Liver (tissue), 9 donors: ENCODE measurements around the gene SOX5. TPM values are rescaled to one million over a fixed set of nuclear protein-coding genes. Genes with fewer than 3 reads are reported as not detected.

Experiments used
- DNase-seq: peaks from one replicate; pipeline ENCODE4 v3.0.0-alpha.2; 2017; ENCODE audit warnings: low spot score
- H3K27ac ChIP-seq, 2 donors: one replicate each; pipeline ENCODE4 v1.7.0; 2013; ENCODE audit warnings: inconsistent platforms in 2 of 2, low read length in 2 of 2, control low read depth in 1 of 2, low read depth in 1 of 2, mild to moderate bottlenecking in 1 of 2
- H3K27me3 ChIP-seq, 4 donors: one replicate each; pipeline versions ENCODE4 v1.6.1 to v1.7.0; 2013; ENCODE audit warnings: low read length in 3 of 4, inconsistent platforms in 1 of 4, mild to moderate bottlenecking in 1 of 4, moderate library complexity in 1 of 4; ENCODE audit not compliant: control insufficient read depth in 4 of 4, insufficient read depth in 4 of 4
- H3K36me3 ChIP-seq, 4 donors: one replicate each; pipeline versions ENCODE4 v1.6.1 to v1.7.0; 2013; ENCODE audit warnings: low read length in 3 of 4, mild to moderate bottlenecking in 3 of 4, low read depth in 1 of 4, moderate library complexity in 1 of 4; ENCODE audit not compliant: control insufficient read depth in 4 of 4, insufficient read depth in 3 of 4
- H3K4me1 ChIP-seq, 4 donors: one replicate each; pipeline versions ENCODE4 v1.6.1 to v1.7.0; 2013; ENCODE audit warnings: low read length in 3 of 4, mild to moderate bottlenecking in 3 of 4, moderate library complexity in 1 of 4; ENCODE audit not compliant: control insufficient read depth in 4 of 4, insufficient read depth in 4 of 4
- H3K4me3 ChIP-seq, 3 donors: one replicate each; pipeline versions ENCODE4 v1.6.1 to v1.7.0; 2013; ENCODE audit warnings: low read length in 3 of 3, control low read depth in 1 of 3, low read depth in 1 of 3, mild to moderate bottlenecking in 1 of 3
- H3K9ac ChIP-seq, 2 donors: one replicate each; pipeline ENCODE4 v1.7.0; 2013; ENCODE audit warnings: low read length in 2 of 2, mild to moderate bottlenecking in 2 of 2, moderate library complexity in 2 of 2, control low read depth in 1 of 2, low read depth in 1 of 2
- H3K9me3 ChIP-seq, 4 donors: one replicate each; pipeline versions ENCODE4 v1.6.1 to v1.7.0; 2013; ENCODE audit warnings: low read length in 3 of 4; ENCODE audit not compliant: control insufficient read depth in 4 of 4
- EGR1 ChIP-seq, 2 donors: IDR thresholded peaks; 2 replicates each; pipeline ENCODE4 v1.6.1; 2016 to 2018; ENCODE audit warnings: antibody characterized with exemption in 2 of 2, low read depth in 2 of 2
- FOXA1 ChIP-seq: IDR thresholded peaks from 2 replicates; pipeline ENCODE4 v1.6.1; 2016; ENCODE audit warnings: antibody characterized with exemption
- FOXA2 ChIP-seq: IDR thresholded peaks from 2 replicates; pipeline ENCODE4 v1.6.1; 2016; ENCODE audit warnings: antibody characterized with exemption
- GABPA ChIP-seq, 2 donors: IDR thresholded peaks in 1 of 2; conservative IDR thresholded peaks in 1 of 2; 2 replicates each; pipeline ENCODE4 v1.6.1; 2016; ENCODE audit warnings: antibody characterized with exemption in 2 of 2, mild to moderate bottlenecking in 1 of 2, moderate library complexity in 1 of 2
- HNF4A ChIP-seq, 2 donors: conservative IDR thresholded peaks; 2 replicates each; pipeline ENCODE4 v1.6.1; 2016; ENCODE audit warnings: antibody characterized with exemption in 2 of 2, mild to moderate bottlenecking in 2 of 2
- HNF4G ChIP-seq: IDR thresholded peaks from 2 replicates; pipeline ENCODE4 v1.6.1; 2016; ENCODE audit warnings: antibody characterized with exemption
- JUND ChIP-seq, 2 donors: IDR thresholded peaks; 2 replicates each; pipeline ENCODE4 v1.6.1; 2016; ENCODE audit warnings: antibody characterized with exemption in 2 of 2
- NR2F2 ChIP-seq: IDR thresholded peaks from 2 replicates; pipeline ENCODE4 v1.6.1; 2016; ENCODE audit warnings: antibody characterized with exemption
- RAD21 ChIP-seq, 2 donors: IDR thresholded peaks; 2 replicates each; pipeline ENCODE4 v1.6.1; 2016; ENCODE audit warnings: antibody characterized with exemption in 2 of 2, mild to moderate bottlenecking in 2 of 2
- RXRA ChIP-seq, 2 donors: IDR thresholded peaks; 2 replicates each; pipeline ENCODE4 v1.6.1; 2017 to 2018; ENCODE audit warnings: antibody characterized with exemption in 2 of 2, mild to moderate bottlenecking in 1 of 2
- SP1 ChIP-seq: IDR thresholded peaks from 2 replicates; pipeline ENCODE4 v1.6.1; 2018; ENCODE audit warnings: antibody characterized with exemption, mild to moderate bottlenecking
- TAF1 ChIP-seq: conservative IDR thresholded peaks from 2 replicates; pipeline ENCODE4 v1.6.1; 2016; ENCODE audit warnings: antibody characterized with exemption, mild to moderate bottlenecking
- YY1 ChIP-seq: IDR thresholded peaks from 2 replicates; pipeline ENCODE4 v1.6.1; 2016; ENCODE audit warnings: antibody characterized with exemption, mild to moderate bottlenecking
- WGBS: extraction: QIAGEN DNeasy Blood & Tissue Kit; methylation state at CpG from one replicate; pipeline ENCODE4 v1.1.7; 2013; 5-methylcytosine and 5-hydroxymethylcytosine counted together
- polyA plus RNA-seq, 2 donors: library from polyadenylated mRNA; stranded (reverse) in 1 of 2; unstranded in 1 of 2; fragments of 200-250 nt in 1 of 2; fragments of >200 nt in 1 of 2; fragmentation: Nextera tagmentation in 1 of 2; extraction: Ambion mirVana in 1 of 2; gene quantifications; one replicate each; pipeline versions ENCODE4 v1.2.1 to v1.2.3, GENCODE V29; 2013 to 2015
- total RNA-seq, 2 donors: library from RNA; depleted of rRNA; stranded (reverse); fragments of >200 nt; gene quantifications; one replicate each; pipeline ENCODE4 v1.2.3, GENCODE V29; 2014
- TF ChIP-seq, protein P1 (sequence below): fragments of 150-350 bp; IDR thresholded peaks from 2 replicates; pipeline ENCODE4 v1.5.1; 2017; ENCODE audit warnings: improper control_type of control experiment, low read depth, low read length; ENCODE audit not compliant: missing input control
- TF ChIP-seq, protein P2 (sequence below): IDR thresholded peaks from 2 replicates; pipeline ENCODE4 v1.6.1; 2016; ENCODE audit warnings: antibody characterized with exemption
- TF ChIP-seq, protein P3 (sequence below): IDR thresholded peaks from 2 replicates; pipeline ENCODE4 v1.6.1; 2016; ENCODE audit warnings: antibody characterized with exemption
- TF ChIP-seq, protein P4 (sequence below): IDR thresholded peaks from 2 replicates; pipeline ENCODE4 v1.6.1; 2016; ENCODE audit warnings: antibody characterized with exemption
- TF ChIP-seq, protein P5 (sequence below): IDR thresholded peaks from 2 replicates; pipeline ENCODE4 v1.6.1; 2016; ENCODE audit warnings: antibody characterized with exemption, mild to moderate bottlenecking
- donor health status: healthy.
- donor health status: healthy.
- donor health status: healthy.
- donor health status: healthy.
- donor health status: healthy.

The SOX5 gene
- total and polyA plus RNA-seq, 4 donors, result 2.3 to 42.4 (median 12.3) TPM

DNA sequence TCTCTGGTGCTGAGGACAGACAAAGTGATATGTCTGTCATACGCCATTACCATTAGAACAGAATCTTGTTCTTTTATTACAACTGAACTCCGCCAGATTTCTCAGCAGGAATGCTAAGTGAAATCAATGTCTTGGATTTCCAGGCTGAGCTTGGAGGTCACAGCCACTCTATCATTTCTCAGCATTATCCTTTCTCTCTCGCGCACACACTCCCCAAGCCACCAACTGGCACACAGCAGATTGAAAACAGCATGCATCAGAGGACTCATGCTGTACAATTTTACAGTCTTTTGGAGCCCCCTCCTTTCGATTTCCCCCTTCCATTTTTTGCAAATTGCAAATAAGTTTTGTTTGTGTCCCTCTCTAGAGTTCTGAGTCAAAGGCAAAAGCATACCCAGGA is 348.6 kb downstream of the SOX5 start:
- no peaks in the 10 kb centered on the region for H3K4me1 ChIP-seq
- no peaks in the 10 kb centered on the region for H3K27me3 ChIP-seq
- peaks cover 0 to 45% (median 37%) of the 10 kb centered on the region in 4 donors for H3K36me3 ChIP-seq
- TF ChIP-seq, protein P1, sequence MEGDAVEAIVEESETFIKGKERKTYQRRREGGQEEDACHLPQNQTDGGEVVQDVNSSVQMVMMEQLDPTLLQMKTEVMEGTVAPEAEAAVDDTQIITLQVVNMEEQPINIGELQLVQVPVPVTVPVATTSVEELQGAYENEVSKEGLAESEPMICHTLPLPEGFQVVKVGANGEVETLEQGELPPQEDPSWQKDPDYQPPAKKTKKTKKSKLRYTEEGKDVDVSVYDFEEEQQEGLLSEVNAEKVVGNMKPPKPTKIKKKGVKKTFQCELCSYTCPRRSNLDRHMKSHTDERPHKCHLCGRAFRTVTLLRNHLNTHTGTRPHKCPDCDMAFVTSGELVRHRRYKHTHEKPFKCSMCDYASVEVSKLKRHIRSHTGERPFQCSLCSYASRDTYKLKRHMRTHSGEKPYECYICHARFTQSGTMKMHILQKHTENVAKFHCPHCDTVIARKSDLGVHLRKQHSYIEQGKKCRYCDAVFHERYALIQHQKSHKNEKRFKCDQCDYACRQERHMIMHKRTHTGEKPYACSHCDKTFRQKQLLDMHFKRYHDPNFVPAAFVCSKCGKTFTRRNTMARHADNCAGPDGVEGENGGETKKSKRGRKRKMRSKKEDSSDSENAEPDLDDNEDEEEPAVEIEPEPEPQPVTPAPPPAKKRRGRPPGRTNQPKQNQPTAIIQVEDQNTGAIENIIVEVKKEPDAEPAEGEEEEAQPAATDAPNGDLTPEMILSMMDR, result no peak
- no peak for TF ChIP-seq EGR1 (IDR thresholded peaks at IDR 0.05; ENCODE audit: low read depth in 2 of 2)
- TF ChIP-seq NR2F2, result no peak
- no peak for TF ChIP-seq YY1
- TF ChIP-seq FOXA2, result no peak
- TF ChIP-seq RXRA (IDR thresholded peaks at IDR 0.05), result no peak
- TF ChIP-seq, protein P2, sequence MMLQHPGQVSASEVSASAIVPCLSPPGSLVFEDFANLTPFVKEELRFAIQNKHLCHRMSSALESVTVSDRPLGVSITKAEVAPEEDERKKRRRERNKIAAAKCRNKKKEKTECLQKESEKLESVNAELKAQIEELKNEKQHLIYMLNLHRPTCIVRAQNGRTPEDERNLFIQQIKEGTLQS, result no peak
- no peak for TF ChIP-seq FOXA1
- no peak for TF ChIP-seq JUND (IDR thresholded peaks at IDR 0.05)
- TF ChIP-seq, protein P3, sequence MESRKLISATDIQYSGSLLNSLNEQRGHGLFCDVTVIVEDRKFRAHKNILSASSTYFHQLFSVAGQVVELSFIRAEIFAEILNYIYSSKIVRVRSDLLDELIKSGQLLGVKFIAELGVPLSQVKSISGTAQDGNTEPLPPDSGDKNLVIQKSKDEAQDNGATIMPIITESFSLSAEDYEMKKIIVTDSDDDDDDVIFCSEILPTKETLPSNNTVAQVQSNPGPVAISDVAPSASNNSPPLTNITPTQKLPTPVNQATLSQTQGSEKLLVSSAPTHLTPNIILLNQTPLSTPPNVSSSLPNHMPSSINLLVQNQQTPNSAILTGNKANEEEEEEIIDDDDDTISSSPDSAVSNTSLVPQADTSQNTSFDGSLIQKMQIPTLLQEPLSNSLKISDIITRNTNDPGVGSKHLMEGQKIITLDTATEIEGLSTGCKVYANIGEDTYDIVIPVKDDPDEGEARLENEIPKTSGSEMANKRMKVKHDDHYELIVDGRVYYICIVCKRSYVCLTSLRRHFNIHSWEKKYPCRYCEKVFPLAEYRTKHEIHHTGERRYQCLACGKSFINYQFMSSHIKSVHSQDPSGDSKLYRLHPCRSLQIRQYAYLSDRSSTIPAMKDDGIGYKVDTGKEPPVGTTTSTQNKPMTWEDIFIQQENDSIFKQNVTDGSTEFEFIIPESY, result no peak
- TF ChIP-seq SP1, result no peak
- TF ChIP-seq, protein P4, sequence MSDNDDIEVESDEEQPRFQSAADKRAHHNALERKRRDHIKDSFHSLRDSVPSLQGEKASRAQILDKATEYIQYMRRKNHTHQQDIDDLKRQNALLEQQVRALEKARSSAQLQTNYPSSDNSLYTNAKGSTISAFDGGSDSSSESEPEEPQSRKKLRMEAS, result no peak
- no peak for TF ChIP-seq HNF4G
- TF ChIP-seq, protein P5, sequence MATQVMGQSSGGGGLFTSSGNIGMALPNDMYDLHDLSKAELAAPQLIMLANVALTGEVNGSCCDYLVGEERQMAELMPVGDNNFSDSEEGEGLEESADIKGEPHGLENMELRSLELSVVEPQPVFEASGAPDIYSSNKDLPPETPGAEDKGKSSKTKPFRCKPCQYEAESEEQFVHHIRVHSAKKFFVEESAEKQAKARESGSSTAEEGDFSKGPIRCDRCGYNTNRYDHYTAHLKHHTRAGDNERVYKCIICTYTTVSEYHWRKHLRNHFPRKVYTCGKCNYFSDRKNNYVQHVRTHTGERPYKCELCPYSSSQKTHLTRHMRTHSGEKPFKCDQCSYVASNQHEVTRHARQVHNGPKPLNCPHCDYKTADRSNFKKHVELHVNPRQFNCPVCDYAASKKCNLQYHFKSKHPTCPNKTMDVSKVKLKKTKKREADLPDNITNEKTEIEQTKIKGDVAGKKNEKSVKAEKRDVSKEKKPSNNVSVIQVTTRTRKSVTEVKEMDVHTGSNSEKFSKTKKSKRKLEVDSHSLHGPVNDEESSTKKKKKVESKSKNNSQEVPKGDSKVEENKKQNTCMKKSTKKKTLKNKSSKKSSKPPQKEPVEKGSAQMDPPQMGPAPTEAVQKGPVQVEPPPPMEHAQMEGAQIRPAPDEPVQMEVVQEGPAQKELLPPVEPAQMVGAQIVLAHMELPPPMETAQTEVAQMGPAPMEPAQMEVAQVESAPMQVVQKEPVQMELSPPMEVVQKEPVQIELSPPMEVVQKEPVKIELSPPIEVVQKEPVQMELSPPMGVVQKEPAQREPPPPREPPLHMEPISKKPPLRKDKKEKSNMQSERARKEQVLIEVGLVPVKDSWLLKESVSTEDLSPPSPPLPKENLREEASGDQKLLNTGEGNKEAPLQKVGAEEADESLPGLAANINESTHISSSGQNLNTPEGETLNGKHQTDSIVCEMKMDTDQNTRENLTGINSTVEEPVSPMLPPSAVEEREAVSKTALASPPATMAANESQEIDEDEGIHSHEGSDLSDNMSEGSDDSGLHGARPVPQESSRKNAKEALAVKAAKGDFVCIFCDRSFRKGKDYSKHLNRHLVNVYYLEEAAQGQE, result no peak
- no peak for TF ChIP-seq RAD21 (IDR thresholded peaks at IDR 0.05)
- TF ChIP-seq GABPA (IDR thresholded peaks at IDR 0.05 in 1 of 2, conservative IDR thresholded peaks at IDR 0.05 in 1 of 2), result no peak
- TF ChIP-seq HNF4A (conservative IDR thresholded peaks at IDR 0.05), result no peak
- no peak for TF ChIP-seq TAF1
- H3K9ac ChIP-seq, result no peak overlapping the region
- H3K4me3 ChIP-seq, result peak overlapping the region in 2 of 3 donors; percentile 2 to 11
- DNase-seq, result no peak
- 93% methylated on average over 5 of the region's 5 CpGs for WGBS
- H3K27ac ChIP-seq, result no peak overlapping the region
- peaks cover 4 to 28% (median 14%) of the 10 kb centered on the region in 4 donors for H3K9me3 ChIP-seq
